Stromal cell of bone marrow (primary cell): ENCODE results near the gene MXI1.
"Not testable (repeated sequence)": the region's sequence is repeated elsewhere in the genome, so short reads cannot be mapped to it uniquely, and the experiment has no call there.

Experiments
- DNase-seq: peaks from one replicate; pipeline ENCODE4 v3.0.0-alpha.2; 2012; ENCODE audit warnings: low read depth

Gene MXI1

GRCh38 chr10:110181911-110182310 is 25.5 kb upstream of the MXI1 start:
- DNase-seq = no peak

GRCh38 chr10:110184398-110184797 is 23.0 kb upstream of the MXI1 start:
- DNase-seq = no peak

GRCh38 chr10:110185646-110186182 is 21.7 kb upstream of the MXI1 start:
- DNase-seq = not testable (repeated sequence)

GRCh38 chr10:110190170-110190569 is 17.2 kb upstream of the MXI1 start:
- no peak for DNase-seq

GRCh38 chr10:110192552-110192951 is 14.9 kb upstream of the MXI1 start:
- DNase-seq = no peak

GRCh38 chr10:110200503-110200902 is 6.9 kb upstream of the MXI1 start:
- no peak for DNase-seq

GRCh38 chr10:110201046-110201445 is 6.4 kb upstream of the MXI1 start:
- not testable (repeated sequence) for DNase-seq

- no peak for DNase-seq
Measured at GRCh38 chr10:110203500-110204455, 3.6 kb upstream of the MXI1 start.

GRCh38 chr10:110205051-110205675 is 2.2 kb upstream of the MXI1 start:
- no peak for DNase-seq

GRCh38 chr10:110207805-110208613 is 604 bp downstream of the MXI1 start:
- DNase-seq = no peak

- peak; percentile 31 for DNase-seq
Measured at GRCh38 chr10:110208614-110209453, 1.4 kb downstream of the MXI1 start.

GRCh38 chr10:110209454-110209925 is 2.1 kb downstream of the MXI1 start:
- peak; percentile 25 for DNase-seq

GRCh38 chr10:110209926-110210673 is 2.7 kb downstream of the MXI1 start:
- no peak for DNase-seq

- peak; percentile 97 for DNase-seq
Measured at GRCh38 chr10:110210674-110211464, 3.5 kb downstream of the MXI1 start.

GRCh38 chr10:110211465-110211843 is 4.0 kb downstream of the MXI1 start:
- DNase-seq = no peak

- no peak for DNase-seq
Measured at GRCh38 chr10:110212119-110213006, 5.0 kb downstream of the MXI1 start.

GRCh38 chr10:110214371-110214826 is 7.0 kb downstream of the MXI1 start:
- DNase-seq = peak; percentile 18
